ENCODE measurements around the gene AVL9. TPM values are rescaled to one million over a fixed set of nuclear protein-coding genes. Genes with fewer than 3 reads are reported as not detected.
"Not testable (repeated sequence)": the region's sequence is repeated elsewhere in the genome, so short reads cannot be mapped to it uniquely, and the experiment has no call there.

The AVL9 gene
- total RNA-seq, 6 donors from 2014 or later = 26.9 to 68.1 (median 37.1) TPM

DNA sequence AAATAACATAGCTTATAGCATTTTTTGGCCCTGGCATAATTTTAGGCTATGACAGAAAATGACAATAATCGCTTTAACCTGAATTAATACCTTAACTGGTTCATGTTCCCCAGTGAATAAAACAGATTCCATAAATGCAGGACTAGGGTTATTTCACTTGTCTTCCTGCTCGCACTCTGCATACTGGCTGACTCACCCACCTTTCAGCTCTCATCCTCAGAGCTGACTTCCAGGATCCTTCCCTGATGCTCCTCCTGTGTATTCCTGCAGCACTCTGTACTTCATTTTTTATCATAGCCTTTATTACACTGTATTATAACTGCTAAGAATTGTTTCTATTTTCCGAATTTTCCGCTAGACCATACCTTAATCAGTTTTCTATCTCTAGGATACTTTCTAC, 123.7 kb downstream of the AVL9 start:
- no peaks in the 10 kb centered on the region for H3K27me3 ChIP-seq
- 93 to 95% methylated on average over 4 of the region's 4 CpGs for WGBS, 2 donors
- no peaks in the 10 kb centered on the region for H3K36me3 ChIP-seq
- no peak for DNase-seq
- H3K27ac ChIP-seq = no peak overlapping the region
- no peaks in the 10 kb centered on the region for H3K9me3 ChIP-seq
- TF ChIP-seq EP300 (IDR thresholded peaks at IDR 0.05) = no peak
- TF ChIP-seq POLR2A (IDR thresholded peaks at IDR 0.05) = no peak
- TF ChIP-seq POLR2AphosphoS5 (IDR thresholded peaks at IDR 0.05) = no peak
- TF ChIP-seq, protein P1, sequence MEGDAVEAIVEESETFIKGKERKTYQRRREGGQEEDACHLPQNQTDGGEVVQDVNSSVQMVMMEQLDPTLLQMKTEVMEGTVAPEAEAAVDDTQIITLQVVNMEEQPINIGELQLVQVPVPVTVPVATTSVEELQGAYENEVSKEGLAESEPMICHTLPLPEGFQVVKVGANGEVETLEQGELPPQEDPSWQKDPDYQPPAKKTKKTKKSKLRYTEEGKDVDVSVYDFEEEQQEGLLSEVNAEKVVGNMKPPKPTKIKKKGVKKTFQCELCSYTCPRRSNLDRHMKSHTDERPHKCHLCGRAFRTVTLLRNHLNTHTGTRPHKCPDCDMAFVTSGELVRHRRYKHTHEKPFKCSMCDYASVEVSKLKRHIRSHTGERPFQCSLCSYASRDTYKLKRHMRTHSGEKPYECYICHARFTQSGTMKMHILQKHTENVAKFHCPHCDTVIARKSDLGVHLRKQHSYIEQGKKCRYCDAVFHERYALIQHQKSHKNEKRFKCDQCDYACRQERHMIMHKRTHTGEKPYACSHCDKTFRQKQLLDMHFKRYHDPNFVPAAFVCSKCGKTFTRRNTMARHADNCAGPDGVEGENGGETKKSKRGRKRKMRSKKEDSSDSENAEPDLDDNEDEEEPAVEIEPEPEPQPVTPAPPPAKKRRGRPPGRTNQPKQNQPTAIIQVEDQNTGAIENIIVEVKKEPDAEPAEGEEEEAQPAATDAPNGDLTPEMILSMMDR (IDR thresholded peaks at IDR 0.05) = no peak
- no peak overlapping the region for H3K4me3 ChIP-seq
- no peak for ATAC-seq (ENCODE audit: low FRiP score in 2 of 2)
- H3K4me1 ChIP-seq = no peaks in the 10 kb centered on the region

DNA sequence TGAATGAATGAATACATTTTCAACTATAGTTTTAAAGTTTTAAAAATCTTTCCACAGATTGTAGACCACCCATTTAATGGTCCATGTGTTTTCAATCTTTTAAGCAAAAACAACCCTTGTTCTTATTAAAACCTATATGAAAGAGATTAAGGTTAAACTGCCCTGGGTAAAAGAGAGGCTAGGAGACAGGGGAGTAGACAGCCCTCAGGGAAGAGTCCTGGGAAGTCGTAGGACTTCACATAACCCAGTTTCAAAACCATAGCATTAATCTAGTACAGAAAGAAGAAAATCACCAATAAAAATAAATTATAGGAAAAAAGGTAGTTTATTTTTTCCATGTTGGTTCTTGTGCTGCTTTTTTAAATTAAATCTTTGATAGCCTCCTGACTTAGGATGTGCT, 124.1 kb downstream of the AVL9 start:
- not testable (repeated sequence) for DNase-seq; H3K27me3 ChIP-seq; H3K4me3 ChIP-seq; ATAC-seq (ENCODE audit: low FRiP score in 2 of 2); H3K36me3 ChIP-seq; H3K4me1 ChIP-seq; H3K27ac ChIP-seq; H3K9me3 ChIP-seq
- 91 to 94% methylated on average over 1 of the region's 1 CpG for WGBS, 2 donors

DNA sequence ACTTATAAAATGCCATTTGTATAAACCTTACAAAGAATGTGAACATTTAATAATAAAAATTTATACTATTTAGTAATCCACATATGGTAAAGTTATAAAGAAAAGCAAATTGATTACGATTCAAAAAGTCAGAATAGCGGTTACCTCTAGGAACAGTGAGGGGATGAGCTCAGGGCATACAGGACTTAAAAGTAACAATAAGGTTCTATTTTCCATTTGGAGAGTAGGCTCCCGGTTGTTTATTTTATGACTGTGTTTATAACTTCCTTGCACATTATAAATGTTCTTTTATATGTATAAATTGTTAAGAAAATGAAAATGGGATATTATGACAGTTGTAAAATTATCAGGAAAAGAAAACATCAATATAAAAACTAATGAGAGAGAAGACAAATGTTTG, 135.7 kb downstream of the AVL9 start:
- no peaks in the 10 kb centered on the region for H3K27me3 ChIP-seq
- no peaks in the 10 kb centered on the region for H3K36me3 ChIP-seq
- H3K27ac ChIP-seq = no peak overlapping the region
- 50 to 74% methylated on average over 3 of the region's 3 CpGs for WGBS, 2 donors
- DNase-seq = no peak
- H3K4me1 ChIP-seq = no peaks in the 10 kb centered on the region
- TF ChIP-seq POLR2A (IDR thresholded peaks at IDR 0.05) = no peak
- TF ChIP-seq POLR2AphosphoS5 (IDR thresholded peaks at IDR 0.05) = no peak
- TF ChIP-seq EP300 (IDR thresholded peaks at IDR 0.05) = no peak
- TF ChIP-seq, protein P1 (IDR thresholded peaks at IDR 0.05) = no peak
- no peak overlapping the region for H3K4me3 ChIP-seq
- H3K9me3 ChIP-seq = no peaks in the 10 kb centered on the region
- ATAC-seq (ENCODE audit: low FRiP score in 2 of 2) = no peak

DNA sequence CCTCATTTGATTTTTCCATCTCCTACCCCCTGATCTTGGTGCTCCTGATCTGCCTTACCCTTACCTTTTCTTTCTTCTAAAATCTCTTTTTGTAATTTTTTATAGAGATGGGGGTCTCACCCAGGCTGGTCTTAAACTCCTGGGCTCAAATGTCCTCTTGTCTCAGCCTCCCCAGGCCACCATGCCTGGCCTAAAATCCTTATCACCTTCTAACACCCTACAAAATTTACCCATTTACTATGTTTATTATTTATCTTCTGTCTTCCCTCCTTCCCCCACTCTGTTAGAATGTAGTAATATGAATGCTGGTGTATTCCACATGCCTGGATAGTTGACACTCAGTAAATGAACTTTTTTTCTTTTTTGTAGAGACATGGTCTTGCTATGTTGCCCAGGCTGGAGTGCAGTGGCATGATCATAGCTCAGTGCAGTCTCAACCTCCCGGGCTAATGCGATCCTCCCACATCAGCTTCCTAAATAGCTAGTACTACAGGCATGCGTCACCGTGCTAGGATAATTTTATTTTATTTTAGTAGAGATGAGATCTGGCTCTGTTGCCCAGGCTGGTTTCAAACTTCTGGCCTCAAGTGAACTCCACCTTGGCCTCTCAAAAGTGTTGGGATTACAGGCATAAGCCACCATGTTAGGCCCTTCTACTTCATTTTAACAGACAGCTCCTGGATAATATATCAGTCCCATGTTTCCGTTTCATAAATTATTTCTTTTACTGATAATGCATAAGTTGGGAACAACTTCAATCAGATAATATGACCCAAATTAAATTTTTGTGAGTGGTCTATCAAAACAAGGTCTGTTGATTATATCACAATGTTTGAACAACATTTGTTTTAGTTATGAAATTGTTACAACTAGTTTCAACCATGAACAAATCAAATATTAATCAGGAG, 136.6 kb downstream of the AVL9 start:
- H3K36me3 ChIP-seq; ATAC-seq (ENCODE audit: low FRiP score in 2 of 2); DNase-seq; H3K4me1 ChIP-seq; H3K27ac ChIP-seq; H3K9me3 ChIP-seq; H3K27me3 ChIP-seq; H3K4me3 ChIP-seq: not testable (repeated sequence)
- whole genome bisulfite sequencing, 2 donors = 98% methylated on average over 5 of the region's 5 CpGs

DNA sequence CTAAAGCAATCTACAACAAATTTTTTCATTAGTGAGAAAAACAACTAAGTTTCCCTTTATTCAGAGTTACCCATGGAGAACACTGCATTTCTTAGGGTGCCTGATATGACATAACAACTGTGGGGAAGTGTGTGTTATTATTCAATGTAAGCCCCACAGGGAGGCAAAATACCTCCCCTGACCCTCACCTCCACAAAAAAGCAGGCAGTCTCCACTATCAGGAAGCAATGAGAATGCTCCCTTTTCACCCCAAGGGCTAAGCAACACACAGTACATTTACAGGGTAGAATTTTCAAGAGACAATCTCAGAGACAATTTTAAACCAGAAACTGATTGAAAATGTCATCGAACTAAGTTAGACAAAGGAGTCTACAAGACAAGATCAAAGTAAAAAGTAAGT, 138.2 kb downstream of the AVL9 start:
- not testable (repeated sequence) for H3K27me3 ChIP-seq; ATAC-seq (ENCODE audit: low FRiP score in 2 of 2); H3K4me3 ChIP-seq; H3K36me3 ChIP-seq; H3K27ac ChIP-seq; H3K9me3 ChIP-seq; H3K4me1 ChIP-seq; DNase-seq
- WGBS, 2 donors = no CpG with 5 or more reads among the region's 1 CpG

DNA sequence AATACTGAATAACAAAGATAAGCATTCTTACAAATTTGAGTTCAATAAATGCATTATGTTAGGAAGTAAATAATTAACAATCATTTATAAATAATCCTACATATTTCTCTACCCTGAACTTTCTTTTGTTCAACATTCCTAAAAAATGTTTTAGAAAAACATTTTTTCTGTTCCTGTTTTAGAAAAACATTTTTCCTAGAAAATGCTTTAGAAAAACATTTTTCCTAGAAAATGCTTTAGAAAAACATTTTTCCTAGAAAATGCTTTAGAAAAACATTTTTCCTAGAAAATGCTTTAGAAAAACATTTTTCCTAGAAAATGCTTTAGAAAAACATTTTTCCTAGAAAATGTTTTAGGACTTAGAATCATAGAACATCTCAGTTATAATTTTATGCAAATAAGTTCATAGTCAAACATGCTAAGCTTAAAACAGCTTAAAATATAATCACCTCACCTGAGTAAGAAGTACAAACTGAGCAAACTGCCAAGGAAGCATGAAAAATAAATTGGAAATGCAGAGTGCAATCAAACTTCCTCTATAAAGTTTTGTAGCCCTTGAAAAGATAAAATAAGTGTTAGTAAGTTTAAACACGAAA, 139.6 kb downstream of the AVL9 start:
- H3K36me3 ChIP-seq; DNase-seq; H3K4me3 ChIP-seq; H3K9me3 ChIP-seq; H3K4me1 ChIP-seq; ATAC-seq (ENCODE audit: low FRiP score in 2 of 2); H3K27me3 ChIP-seq; H3K27ac ChIP-seq: not testable (repeated sequence)
- WGBS, 2 donors = 54 to 96% methylated on average over 1 of the region's 1 CpG

DNA sequence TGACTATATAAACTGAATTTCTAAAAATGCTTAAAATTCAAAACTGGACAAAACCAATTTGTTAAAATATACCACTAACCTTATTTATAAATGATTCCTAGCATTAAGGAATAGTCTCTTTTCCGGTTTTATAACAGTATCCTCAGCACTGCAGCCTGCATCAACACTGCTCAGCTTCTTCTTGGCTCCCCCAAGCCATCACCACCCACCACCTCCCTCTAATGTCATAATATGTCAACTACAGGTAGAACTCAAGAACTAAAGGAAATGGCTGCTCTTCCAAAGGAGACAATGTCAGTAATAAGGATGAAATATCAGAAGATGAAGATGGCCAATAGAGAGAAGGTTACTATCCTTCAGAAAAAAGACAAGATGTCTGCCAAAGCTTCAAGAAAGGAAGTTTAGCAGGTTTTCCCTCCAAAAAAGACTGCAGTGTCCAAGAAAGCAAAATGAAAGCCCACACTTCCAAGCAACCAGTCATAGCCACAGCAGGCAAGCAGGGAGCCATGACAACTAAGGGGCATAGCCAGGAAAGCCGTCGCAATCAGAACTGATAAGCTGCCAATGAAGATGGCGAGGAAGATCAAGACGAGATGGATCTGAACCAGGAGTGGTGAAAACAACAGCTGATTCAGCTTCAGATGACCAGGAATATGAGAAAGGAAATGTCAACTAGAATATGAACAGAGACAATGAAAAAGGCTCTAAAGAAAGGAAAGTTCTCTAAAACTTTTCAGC, 141.6 kb downstream of the AVL9 start:
- not testable (repeated sequence) for H3K4me3 ChIP-seq; DNase-seq; ATAC-seq (ENCODE audit: low FRiP score in 2 of 2); H3K36me3 ChIP-seq; H3K4me1 ChIP-seq; H3K27ac ChIP-seq; H3K9me3 ChIP-seq; H3K27me3 ChIP-seq
- WGBS, 2 donors = 92% methylated on average over 5 of the region's 5 CpGs

DNA sequence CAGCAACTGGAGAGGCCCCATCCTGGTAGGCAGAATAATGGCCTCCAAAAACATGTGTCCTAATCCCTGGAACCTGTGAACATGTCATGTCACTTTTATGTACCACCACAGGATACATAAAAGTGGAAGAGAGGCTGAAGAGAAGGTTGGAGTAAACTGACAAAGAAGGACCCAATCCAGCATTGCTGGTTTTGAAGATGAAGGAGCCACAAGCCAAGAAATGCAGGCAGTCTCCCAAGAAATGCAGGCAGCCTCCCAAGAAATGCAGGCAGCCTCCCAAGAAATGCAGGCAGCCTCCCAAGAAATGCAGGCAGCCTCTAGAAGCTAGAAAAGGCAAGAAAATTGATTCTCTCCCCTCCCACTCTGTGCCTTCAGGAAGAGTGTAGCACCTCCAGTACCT, 142.3 kb downstream of the AVL9 start:
- not testable (repeated sequence) for H3K4me3 ChIP-seq; H3K36me3 ChIP-seq; H3K27me3 ChIP-seq; H3K4me1 ChIP-seq; ATAC-seq (ENCODE audit: low FRiP score in 2 of 2); H3K27ac ChIP-seq; DNase-seq; H3K9me3 ChIP-seq
